GM19438 (cell line): ENCODE data around the gene CSF2RB.

Experiments
- ATAC-seq: cut with Tn5 transposase; IDR thresholded peaks from one replicate; pipeline ENCODE4 v1.9.1; 2021; ENCODE audit warnings: low read depth; ENCODE audit not compliant: unreplicated experiment

CSF2RB gene

DNA sequence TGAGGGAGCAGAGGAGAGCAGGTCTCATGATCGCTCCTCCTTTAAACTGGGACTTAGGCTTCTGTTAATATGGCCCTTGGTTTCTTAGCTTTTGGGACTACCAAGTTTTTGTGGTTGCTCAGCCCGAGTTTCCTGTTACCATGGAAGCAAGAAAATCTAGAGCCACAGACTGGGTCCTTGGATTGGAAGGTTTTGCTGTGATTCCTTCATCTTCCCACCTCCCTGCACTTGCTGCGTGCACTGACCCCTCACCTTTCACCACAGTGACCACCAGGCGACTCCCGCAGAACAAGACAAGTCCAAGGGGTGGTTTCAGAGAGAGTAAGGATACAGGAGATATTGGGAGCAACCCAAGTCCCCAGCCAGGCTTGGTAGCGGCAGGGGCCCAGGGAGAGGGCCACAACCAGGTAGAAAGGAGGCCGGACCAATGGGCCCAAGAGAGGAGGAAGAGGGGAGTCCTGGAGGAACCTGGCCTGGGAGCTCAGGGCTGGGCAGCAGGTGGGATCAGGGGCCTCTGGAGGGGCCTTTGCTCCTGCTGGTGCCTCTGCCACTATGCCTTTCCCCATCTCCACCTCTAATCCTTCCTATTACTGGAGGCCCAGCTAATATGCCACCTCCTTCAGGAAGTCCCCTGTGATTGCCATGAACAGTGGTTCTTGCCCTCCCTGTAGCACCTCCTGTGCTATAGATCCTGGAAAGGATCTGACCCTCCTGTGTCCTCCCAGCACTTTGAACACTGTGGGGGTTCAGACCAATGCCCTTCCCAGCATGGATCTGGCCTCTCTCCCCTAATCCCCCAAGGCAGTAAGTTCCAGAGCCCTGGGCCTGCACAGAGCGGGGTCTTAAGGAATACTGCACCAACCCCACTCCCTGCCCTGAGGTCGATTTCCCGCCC, 21.2 kb downstream of the CSF2RB start:
- ATAC-seq: no peak

DNA sequence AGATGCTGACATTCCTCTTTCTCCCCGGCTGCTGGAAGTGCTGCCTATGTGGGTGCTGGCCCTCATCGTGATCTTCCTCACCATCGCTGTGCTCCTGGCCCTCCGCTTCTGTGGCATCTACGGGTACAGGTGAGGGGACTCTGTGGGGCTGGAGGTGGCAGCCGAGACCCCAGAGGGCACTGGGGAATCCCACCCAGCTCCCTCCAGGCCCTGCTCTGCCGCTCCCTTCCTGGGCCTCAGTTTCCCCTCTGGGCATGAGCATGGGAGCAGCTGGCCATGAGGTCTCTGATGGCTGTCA, 21.8 kb downstream of the CSF2RB start:
- no peak for ATAC-seq

- ATAC-seq: no peak
These were observed 22.3 kb downstream of the CSF2RB start for GRCh38 chr22:36935694-36936093.

GRCh38 chr22:36936362-36937116, 23.1 kb downstream of the CSF2RB start:
- ATAC-seq: no peak

DNA sequence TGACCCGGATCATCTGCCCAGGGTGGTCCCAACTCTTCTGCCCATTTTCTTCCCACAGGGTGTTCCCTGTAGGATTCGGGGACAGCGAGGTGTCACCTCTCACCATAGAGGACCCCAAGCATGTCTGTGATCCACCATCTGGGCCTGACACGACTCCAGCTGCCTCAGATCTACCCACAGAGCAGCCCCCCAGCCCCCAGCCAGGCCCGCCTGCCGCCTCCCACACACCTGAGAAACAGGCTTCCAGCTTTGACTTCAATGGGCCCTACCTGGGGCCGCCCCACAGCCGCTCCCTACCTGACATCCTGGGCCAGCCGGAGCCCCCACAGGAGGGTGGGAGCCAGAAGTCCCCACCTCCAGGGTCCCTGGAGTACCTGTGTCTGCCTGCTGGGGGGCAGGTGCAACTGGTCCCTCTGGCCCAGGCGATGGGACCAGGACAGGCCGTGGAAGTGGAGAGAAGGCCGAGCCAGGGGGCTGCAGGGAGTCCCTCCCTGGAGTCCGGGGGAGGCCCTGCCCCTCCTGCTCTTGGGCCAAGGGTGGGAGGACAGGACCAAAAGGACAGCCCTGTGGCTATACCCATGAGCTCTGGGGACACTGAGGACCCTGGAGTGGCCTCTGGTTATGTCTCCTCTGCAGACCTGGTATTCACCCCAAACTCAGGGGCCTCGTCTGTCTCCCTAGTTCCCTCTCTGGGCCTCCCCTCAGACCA, 24.0 kb downstream of the CSF2RB start:
- ATAC-seq: no peak

DNA sequence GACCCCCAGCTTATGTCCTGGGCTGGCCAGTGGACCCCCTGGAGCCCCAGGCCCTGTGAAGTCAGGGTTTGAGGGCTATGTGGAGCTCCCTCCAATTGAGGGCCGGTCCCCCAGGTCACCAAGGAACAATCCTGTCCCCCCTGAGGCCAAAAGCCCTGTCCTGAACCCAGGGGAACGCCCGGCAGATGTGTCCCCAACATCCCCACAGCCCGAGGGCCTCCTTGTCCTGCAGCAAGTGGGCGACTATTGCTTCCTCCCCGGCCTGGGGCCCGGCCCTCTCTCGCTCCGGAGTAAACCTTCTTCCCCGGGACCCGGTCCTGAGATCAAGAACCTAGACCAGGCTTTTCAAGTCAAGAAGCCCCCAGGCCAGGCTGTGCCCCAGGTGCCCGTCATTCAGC, 24.6 kb downstream of the CSF2RB start:
- no peak for ATAC-seq

DNA sequence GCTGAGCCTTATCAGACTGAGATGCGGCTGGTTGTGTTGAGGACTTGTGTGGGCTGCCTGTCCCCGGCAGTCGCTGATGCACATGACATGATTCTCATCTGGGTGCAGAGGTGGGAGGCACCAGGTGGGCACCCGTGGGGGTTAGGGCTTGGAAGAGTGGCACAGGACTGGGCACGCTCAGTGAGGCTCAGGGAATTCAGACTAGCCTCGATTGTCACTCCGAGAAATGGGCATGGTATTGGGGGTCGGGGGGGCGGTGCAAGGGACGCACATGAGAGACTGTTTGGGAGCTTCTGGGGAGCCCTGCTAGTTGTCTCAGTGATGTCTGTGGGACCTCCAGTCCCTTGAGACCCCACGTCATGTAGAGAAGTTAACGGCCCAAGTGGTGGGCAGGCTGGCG, 25.5 kb downstream of the CSF2RB start:
- no peak for ATAC-seq

GRCh38 chr22:36940676-36941075, 27.2 kb downstream of the CSF2RB start:
- no peak for ATAC-seq

- ATAC-seq: no peak
These were observed 29.1 kb downstream of the CSF2RB start for GRCh38 chr22:36942556-36942955.

GRCh38 chr22:36946421-36947158, 33.2 kb downstream of the CSF2RB start:
- no peak for ATAC-seq

DNA sequence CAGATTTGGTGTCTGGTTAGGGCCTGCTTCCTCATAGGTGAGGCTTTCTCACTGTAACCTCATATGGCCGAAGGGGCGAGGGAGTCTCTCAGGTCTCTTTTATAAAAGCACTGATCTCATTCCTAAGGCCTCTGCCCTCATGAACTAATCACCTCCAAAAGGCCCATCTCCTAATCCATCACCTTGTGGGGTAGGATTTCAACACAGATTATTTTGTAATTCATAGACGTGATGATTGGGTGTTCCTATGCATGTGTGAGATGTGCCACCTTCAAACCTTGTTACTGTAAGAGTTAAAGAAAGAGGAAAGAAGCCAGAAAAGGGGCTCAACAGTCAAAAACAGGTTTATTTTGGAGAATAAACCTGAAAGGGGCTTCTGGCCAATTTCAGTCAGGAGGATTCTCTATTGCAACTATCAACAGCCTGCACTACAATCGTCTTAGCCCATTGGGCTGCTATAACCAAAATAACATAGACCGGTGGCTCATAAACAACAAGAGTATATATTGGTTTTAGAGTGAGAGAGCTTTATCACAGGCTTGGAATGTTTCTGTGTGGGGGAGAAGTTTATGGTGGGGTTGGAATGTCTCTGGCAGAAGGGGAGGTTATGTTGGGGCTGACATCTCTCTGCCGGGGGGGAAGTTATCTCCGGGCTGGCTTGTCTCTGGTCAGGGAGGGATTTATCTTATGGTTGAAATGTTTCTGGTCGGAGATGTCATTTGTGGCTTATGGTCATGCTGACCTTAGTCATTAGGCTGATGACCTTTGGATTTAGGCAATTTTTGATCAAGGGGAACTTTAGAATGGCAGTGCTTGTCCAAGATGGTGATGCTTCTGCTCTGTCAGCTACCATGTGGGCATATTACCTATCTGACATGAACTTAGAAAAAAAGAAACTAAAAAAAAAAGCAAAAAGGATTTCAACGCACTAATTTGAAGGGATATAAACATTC, 35.1 kb downstream of the CSF2RB start:
- no peak for ATAC-seq

- ATAC-seq: no peak
These were observed 37.6 kb downstream of the CSF2RB start for GRCh38 chr22:36950797-36951590.

DNA sequence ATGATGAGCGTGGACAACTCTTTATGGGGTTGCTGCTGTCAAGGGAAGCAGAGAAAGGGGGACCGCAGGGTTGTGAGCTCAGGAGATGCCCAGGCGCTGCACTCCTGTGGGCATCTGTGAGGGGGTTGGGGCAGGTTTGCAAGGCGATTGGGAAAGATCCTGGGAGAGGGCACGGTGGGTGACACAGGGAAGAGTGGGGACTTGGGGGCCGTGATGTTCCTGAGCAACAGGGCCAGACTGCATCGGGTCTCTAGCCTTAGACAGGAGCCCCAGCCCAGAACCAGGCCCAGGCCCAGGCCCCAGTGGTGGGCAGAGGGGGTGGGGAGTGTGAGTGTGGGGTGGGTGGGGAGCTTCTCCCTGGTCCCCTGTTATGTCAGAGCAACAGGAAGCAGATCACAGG, 38.3 kb downstream of the CSF2RB start:
- no peak for ATAC-seq

- ATAC-seq: no peak
These were observed 40.0 kb downstream of the CSF2RB start for GRCh38 chr22:36953239-36954080.

DNA sequence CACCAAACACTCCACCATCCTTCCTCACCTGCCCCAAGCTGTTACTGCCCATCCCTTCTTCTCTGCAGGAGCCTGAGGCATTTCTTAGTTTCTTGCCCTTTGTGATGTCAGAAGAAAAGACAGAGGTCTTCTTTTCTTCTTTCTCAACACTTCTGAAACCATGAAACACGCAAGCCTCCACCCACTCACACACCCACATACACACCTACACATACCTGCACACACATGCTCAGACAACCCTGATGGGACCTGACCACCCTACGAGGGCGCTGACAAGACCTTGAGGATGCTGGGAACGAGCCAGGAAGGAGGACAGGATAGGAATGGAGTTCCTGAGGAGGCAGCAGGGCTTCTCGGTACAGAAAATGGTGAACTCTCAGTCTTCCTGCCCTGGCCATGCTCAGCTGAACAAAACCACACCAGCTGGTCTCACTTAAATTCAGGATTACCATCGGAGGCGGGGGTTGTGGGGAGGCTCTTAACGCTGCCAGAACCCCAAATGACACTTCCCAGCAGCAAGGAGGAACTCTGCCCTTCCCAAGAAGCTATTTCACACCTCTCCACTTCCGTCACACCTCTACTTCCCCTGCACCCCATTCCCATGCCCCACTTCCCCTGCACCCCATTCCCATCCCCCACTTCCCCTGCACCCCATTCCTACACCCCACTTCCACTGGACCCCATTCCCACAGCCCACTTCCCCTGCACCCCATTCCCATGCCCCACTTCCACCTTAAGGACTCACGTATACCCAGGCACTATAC, 41.0 kb downstream of the CSF2RB start:
- no peak for ATAC-seq

GRCh38 chr22:36955691-36956090, 42.3 kb downstream of the CSF2RB start:
- no peak for ATAC-seq

DNA sequence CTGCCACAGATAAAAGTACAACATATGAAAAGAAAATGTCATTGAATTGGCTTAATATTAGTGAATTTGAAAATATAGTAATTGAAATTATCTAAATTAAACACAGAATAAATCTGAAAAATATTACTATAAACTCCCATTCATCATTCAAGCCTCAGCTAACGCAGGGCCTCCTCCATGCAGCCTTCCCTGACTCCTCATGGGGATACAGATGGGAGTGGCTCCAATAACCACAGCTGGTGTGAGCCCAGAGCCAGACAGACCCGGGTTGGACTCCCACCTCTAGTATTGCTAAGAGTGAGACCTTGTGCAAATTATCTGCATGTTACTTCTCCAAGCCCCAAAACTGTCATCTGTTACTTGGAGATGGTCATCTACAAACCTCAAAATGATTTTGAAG, 44.9 kb downstream of the CSF2RB start:
- ATAC-seq: no peak
